ENCODE measurements around the gene MARCHF3.
"Not testable (repeated sequence)": the region's sequence is repeated elsewhere in the genome, so short reads cannot be mapped to it uniquely, and the experiment has no call there.

The MARCHF3 gene

GRCh38 chr5:127046343-127047072 is 16.1 kb upstream of the MARCHF3 start:
- FAIRE-seq, result no peak

- no peak for FAIRE-seq
Observed at GRCh38 chr5:127042593-127042992, 12.2 kb upstream of the MARCHF3 start.

DNA sequence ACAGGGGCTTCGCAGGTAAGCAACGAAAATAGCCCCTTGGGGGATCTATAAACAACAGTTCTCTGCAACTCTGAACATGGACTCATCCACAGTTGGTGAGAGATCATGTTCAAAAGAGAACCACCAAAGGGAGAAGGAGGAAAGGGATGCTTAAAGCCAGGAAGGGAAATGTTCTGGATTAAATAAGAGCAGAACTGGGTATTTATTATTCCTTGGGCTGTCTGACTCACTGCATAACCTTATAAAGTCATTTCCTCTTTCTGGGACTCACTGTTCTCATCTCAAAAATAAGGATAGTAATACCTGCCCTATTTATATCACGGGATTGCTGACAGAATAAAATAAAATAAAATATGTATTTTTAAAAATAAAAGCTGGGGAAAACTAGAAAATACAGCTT is 11.2 kb upstream of the MARCHF3 start:
- FAIRE-seq, result no peak

DNA sequence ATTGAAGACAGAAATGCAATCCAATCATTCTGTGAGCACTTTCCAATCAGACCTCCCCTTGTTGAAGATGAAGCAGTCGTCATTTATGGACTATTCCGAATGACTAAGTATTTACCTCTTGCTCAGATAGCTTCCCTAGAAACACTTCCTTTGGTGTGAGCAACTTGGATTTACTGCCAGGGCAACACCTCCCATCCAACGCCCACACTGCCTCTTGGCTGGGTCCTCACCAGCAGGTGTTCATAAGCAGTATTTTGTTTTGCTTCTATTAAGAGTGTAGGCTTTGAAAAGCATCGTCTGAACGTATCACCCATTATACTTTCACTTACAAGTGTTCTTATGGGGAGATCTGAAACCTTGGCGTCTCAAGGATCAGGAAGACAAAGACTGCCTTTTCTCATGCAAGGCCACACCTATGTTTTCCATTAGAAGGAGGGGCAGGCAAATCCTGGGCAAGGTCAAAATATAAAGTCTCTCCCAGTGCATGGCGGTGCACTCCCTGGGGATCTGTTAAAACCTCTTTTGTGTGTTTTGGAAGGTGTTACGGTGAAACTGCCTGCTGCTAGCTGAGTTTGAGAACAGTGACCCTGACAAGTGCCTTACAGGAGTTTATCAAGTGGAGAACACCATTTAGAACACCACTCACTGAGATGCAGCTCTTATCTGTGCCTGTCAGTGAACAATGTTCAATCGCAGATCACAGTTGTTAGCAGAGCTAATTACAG is 10.6 kb upstream of the MARCHF3 start:
- FAIRE-seq, result no peak

DNA sequence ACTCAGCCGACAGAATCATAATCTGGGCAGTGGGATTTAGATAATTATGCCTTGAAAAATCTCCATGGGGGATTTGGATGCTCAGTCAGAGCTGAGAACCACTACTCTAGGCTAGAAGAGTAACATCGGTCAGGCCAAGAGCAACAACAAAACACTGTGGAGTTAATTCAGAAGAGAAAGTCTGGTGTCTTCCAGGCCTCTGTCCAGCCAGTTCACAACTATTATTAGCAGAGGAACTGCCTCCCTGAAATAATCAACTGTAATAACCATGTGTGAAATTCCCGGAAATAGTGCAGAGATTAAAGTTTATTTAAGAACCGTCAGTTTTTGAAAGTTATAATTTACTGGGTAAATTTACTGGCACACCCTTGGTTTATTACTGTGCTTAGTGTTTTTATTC is 8.2 kb upstream of the MARCHF3 start:
- FAIRE-seq, result no peak

- no peak for FAIRE-seq
Observed at GRCh38 chr5:127031863-127032232, 1.5 kb upstream of the MARCHF3 start.

- FAIRE-seq, result no peak
Observed at GRCh38 chr5:127031147-127031862, 947 bp upstream of the MARCHF3 start.

- no peak for FAIRE-seq
Observed at GRCh38 chr5:127029581-127030258, 638 bp downstream of the MARCHF3 start.

- FAIRE-seq, result no peak
Observed at GRCh38 chr5:127028822-127029457, 1.4 kb downstream of the MARCHF3 start.

GRCh38 chr5:127027539-127027938 is 2.8 kb downstream of the MARCHF3 start:
- FAIRE-seq, result no peak

GRCh38 chr5:127026166-127026565 is 4.2 kb downstream of the MARCHF3 start:
- FAIRE-seq, result no peak

GRCh38 chr5:127025467-127025866 is 4.9 kb downstream of the MARCHF3 start:
- no peak for FAIRE-seq

- FAIRE-seq, result no peak
Observed at GRCh38 chr5:127024821-127025220, 5.5 kb downstream of the MARCHF3 start.

GRCh38 chr5:127023552-127024191 is 6.7 kb downstream of the MARCHF3 start:
- FAIRE-seq, result not testable (repeated sequence)

GRCh38 chr5:127022846-127023245 is 7.5 kb downstream of the MARCHF3 start:
- no peak for FAIRE-seq

GRCh38 chr5:127019928-127020327 is 10.4 kb downstream of the MARCHF3 start:
- no peak for FAIRE-seq

DNA sequence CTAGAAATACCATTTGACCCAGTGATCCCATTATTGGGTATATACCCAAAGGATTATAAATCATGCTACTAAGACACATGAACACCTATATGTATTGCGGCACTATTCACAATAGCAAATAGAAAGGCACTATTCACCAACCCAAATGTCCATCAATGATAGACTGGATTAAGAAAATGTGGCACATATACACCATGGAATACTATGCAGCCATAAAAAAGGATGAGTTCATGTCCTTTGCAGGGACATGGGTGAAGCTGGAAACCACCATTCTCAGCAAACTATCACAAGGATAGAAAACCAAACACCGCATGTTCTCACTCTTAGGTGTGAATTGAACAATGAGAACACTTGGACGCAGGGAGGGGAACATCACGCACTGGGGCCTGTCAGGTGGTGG is 13.6 kb downstream of the MARCHF3 start:
- not testable (repeated sequence) for FAIRE-seq

GRCh38 chr5:127015716-127016115 is 14.6 kb downstream of the MARCHF3 start:
- no peak for FAIRE-seq

DNA sequence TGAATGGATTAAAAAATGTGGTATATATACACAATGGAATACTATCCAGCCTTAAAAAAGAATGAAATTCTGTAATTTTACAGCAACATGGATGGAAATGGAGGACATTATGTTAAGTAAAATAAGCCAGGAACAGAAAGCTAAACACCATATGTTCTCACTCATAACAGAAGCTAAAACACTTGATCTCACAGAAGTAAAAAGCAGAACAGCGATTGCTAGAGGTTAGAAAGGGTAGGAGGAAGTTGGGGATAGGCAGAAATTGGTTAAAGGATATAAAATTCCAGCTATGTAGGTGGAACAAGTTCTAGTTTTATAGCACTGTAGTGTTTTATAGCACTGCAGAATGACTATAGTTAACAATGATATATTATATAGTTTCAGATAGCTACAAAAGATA is 15.8 kb downstream of the MARCHF3 start:
- no peak for FAIRE-seq

DNA sequence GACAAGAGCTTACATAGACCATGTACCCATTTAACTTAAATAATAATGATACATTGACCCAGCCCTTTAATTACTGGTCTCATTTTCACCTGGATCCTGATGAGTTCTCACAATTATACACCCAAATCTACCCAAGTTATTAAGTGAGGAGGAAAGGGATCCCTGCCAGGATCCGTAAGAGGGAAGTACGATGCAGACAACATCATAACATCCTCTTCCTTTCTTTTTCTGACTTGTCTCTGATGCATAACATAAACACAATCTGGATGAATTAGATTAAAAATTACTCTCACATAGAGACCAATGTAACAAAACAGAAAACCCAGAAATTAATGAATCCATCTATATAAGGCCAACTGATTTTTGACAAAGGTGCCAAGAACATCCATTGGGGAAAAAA is 17.0 kb downstream of the MARCHF3 start:
- no peak for FAIRE-seq

DNA sequence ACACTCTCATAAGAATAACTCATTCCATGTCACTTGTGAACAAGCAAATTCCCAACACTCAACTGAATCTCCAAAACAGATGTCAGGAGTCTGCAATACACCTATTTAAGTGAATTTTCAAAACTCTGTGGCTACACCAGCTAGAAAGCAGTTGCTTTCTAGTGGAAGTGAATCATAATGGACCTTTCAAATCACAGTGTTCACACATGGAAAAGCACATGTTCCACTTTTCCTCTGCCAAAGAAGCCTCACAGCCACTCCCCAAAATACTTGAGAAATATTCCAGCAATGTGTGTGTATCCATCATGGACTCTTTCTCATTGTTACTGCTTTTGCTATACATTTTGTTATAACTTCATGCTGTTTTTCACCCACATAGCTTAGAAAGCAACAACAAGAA is 17.4 kb downstream of the MARCHF3 start:
- no peak for FAIRE-seq

DNA sequence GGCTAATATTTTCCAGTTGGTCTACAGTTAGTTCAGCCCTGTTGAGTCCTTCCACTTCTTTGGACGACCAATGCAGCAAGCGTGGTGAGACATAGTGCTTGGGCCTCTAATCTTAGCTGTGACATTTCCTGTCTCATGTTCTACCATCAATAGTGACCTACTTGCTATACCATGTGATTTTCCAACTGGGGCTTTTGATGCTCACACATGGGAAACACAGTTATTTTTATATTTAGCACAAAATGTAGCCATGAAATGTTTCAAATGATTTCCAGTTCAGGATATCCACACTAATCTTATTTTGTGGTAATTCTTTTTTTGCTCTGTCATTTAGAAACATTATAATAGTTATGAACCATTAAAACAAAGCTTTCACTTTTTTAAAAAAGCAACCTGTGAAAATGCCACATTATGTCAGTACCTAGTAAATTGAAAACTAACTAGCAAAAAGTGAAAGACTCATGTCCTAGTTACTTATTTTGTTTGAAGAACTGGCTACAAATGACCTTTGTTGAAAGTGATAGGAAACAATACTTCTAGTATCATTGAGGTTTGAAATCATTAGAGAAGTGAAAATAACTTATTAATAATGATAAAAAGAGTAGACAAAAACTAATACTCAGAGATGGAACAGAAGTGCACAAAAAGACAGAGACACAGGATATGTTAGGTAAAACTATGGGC is 18.3 kb downstream of the MARCHF3 start:
- no peak for FAIRE-seq

Data from TTC549 (cell line).